Measurements from ENCODE around the gene COL18A1.
"Not testable (repeated sequence)": the region's sequence is repeated elsewhere in the genome, so short reads cannot be mapped to it uniquely, and the experiment has no call there.

Gene COL18A1

DNA sequence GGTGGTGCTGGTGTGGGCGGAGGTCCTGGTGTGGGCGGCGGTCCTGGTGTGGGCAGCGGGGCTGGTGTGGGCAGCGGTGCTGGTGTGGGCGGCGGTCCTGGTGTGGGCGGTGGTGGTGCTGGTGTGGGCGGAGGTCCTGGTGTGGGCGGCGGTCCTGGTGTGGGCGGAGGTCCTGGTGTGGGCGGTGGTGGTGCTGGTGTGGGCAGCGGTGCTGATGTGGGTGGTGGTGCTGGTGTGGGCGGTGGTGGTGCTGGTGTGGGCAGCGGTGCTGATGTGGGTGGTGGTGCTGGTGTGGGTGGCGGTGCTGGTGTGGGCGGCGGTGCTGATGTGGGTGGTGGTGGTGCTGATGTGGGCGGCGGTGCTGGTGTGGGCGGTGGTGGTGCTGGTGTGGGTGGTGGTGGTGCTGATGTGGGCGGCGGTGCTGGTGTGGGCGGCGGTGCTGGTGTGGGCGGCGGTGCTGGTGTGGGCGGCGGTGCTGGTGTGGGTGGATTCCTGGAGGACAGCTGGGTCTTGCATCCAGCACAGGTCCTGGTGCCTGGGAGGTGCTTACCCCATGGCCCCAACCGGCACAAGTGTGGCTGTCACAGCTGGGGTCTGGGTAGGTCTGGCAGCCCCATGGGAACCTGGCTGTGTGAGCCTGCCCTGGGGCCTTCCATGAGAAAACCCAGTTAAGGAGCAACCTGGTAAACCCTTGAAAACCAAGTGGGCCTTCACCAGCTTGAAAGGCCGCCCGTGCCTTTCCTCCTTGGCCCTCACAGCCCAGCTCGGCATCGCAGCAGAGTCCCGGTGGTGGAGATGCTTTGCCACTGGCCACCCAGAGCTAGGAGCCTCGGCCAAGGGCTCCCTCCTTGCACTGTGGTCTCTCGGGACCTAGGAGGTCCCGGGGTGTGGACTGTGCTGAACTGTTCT lies 38.0 kb downstream of the COL18A1 start:
- DNase-seq = not testable (repeated sequence)

DNA sequence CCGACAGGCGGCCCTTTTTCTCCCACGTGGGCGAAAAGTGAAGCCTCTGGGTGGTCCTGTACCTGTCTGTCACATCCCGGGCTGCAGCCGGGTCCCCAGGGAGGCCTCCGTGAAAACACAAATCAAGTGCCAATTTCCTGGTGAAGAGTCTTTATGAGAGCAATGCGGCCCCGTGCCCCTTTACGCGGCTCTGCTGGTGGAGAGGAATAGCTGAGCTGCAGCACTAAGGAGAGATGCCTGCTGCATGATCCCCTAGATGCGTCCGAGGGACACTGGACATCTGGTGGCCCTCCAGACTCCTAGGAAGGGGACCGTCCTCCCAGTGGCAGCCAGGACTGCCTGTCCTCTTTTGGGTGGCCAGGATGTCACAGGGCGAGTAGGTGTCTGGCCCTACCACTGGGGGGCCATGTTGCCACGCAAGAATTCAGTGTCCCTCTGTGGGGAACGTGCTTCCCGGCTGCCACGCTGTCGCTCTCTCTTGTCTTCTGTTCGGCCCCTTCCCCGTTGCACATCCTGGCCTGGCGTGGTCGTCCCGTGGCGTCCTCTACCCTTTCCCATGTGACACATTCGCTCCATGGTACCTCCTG lies 38.7 kb downstream of the COL18A1 start:
- DNase-seq = no peak

DNA sequence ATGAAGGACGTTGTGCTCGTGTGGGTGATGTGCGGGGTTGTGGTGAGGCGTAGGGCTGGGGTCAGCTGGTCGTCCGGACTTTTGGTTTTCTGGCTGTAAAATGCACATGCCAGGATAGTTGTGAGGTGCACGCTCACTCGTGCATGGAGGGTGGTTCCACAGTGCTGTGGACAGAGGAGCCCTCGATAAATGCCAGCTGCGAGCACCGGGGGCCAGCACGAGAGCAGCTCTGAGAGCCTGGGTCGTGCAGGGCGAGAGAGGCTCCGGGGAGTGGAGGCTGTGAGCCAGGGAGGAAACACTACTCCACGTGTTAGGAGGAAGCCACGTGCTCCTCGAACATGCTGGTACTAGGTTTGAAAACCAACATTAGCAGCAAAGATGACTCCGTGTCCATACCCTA lies 39.4 kb downstream of the COL18A1 start:
- DNase-seq = no peak

DNA sequence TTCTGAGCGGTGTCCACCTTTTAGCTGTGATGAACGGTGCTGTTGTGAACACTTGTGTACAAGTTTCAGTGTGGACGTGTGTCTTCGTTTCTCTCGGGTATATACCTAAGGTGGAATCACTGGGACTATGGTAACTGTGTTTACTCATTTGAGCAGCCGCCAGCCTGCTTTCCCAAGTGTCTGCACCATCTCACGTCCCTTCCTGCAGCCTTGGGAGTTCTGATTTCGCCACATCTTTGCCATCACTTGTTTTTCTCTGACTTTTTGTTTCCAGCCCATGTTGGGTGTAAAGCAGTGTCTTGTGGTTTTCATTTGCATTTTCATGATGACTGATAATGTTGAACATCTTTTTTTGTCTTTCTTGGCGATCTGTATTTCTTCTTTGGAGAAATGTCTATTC lies 40.4 kb downstream of the COL18A1 start:
- no peak for DNase-seq

DNA sequence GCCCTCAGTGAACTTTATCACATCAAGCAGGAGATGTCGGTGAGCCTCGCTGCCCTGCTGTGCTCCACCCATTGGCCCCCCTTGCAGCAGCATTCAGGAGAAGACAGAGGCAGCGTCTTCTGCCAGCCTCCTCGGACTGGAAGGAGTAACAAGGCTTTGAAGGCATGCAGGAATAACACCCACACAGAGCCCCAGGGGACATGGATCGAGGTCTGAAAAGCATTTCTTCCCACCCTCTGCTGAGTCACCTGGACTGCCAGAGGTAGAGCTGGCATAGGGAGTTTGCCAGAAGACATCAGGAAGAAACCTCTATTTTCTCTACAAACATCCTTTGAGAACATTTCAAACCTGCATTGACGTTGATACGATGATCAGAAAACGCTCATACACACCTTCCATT lies 42.9 kb downstream of the COL18A1 start:
- DNase-seq = no peak

DNA sequence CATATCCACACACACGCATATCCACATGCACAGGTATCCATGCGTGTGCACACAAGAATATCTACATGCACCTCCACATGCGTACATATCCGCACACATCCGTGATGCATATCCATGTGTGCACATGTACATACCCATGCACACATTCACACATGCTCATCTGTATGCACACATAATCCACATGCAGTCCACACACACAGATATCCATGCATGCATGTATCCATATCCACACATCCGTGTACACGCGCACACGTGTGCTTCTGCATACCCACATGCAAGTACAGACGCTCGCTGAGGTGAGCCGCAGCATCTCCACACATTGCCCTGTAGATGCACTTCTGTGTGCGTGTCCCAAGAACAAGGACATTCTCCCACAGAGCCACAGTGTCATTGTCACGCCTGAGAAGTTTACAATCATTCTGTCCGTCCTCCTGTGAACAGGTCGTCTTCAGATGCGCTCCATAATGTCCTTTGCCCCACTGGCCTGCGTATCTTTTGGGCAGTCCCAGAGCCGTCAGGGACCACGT lies 43.4 kb downstream of the COL18A1 start:
- no peak for DNase-seq

DNA sequence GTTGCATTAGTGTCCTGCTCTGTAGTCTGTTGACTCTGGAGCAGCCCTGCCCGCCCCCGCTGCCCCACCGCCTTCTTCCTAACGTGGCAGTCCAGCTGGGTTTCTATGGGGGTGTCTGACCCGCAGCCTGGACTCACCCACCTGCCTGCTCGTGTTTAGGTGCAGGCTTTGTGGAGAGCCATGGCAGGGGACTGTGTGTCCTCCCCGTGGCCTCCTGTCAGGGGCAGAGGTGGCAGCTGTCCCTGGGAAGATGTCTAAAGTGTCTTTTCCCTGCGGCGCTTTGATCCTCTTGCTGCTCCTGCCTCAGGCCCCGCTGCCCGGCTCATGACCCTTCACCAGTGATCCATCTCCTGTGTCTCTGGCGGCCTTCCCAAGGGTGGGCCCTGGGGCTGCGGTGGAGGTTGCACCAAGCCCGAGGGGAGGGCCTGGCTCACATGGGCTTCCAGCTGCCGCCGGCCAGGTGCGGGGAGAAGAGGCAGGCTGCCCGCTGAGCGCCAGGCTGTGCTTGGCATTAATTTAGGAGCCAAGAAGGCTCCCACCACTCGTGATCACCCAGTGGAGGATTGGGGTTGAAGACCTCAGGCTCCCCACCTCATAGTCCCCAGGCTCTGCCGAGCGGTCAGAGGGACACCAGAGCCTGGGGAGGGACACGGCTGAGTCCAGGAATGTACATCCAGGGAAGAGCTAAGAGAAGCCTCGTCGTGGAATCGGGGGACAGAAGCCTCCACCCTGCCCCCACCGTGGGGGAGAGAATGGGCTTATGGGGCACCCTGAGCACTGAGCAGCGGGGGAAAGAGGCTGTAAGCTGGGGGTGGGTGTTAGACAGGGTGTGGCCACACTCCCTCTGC lies 44.1 kb downstream of the COL18A1 start:
- no peak for DNase-seq

DNA sequence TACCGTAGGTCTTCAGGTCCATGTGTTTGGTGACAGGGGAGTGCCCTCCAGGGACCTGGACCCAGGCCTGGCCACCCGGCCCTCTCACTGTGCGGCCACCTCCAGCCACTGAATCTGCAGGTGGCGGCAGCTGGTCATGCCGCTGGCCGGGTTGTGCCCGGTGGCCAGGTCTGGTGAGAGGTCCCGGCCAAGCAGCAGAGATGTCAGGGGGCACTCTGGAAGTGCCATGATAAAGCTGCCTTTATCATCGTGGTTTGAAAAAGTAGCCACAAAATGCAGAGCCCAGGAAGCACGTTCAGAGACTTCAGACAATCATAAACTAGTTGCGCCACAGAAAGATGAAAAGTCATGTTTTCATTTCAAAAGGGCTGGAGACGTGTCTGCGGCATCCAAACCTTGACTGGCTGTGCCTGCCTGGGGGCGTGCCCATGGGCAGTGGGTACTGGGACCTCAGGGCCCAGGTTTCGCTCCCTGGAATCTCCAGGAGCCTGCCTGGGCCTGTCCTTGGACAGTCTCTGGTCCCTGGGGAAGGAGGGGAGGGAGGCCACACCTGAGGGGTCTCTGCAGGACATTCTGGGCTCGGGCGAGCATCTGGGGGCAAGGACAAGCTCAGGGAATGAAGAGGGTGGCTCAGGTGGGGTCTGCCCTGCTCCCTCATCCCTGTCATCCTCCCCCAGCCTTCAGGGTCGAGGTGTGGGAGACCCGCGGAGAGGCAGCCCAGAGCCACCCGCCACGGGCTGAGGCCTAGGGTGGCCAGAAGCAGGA lies 44.9 kb downstream of the COL18A1 start:
- DNase-seq = no peak

DNA sequence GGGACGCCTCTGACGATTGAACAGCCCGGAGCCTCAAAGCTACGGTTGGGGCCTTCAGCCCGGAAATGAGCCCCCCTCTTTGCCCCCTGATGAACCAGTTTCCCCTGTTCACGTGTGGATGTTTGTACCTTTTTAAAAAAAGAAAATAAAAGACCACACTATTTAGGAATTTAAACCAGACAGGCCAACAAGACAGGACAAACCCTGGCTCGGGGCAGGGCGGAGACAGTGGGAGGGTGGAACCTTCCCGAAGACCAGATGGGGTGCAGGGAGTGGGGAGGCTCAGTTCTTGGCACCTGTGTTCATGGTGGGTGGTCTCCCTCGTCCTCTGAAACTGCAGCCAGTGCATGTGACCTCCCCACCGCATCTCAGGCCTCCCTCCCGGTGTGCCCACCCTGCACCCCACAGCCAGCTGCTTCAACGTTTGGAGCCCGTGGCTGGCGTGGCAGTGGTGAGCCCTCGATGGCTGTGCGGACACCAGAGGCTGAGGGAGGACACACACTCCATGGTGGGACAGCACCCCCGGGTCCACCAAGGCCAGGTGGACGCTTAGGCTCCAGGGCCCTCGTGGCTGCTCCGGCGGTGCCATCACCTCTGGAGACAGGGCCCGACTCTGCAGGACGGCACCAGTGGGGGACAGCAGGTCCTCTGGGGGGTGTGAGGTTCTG lies 45.6 kb downstream of the COL18A1 start:
- DNase-seq = no peak

DNA sequence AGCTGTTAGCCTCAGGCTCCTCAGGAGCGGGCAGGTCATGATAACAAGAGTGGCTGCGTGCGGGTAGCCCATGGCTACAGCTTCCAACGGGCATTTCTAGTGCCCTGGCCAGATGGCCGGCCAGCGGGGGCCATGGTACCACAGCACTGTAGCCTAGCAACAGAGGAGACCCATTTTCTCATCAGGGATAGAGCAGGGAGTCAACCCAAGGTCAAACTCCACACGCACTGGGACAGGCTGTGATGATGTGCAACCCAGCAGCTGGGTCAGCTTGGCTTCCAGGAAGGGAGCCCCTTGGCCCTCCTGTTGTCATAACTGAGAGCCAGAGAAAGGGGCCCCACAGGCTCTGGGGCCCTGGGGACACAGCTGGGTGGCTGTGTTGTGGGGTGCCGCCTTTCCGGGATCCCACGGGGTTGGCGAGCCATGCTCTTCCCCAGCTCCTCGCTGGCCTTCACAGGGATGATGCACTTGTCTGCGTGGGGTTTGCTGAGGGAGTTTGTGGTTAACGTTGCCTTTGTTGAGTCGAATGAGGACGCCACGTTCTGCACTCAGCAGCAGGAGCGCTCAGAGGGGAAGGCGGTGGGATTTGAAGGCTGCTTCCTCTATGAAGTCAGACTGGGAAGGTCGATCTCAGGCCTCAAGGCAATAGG lies 46.3 kb downstream of the COL18A1 start:
- no peak for DNase-seq

DNA sequence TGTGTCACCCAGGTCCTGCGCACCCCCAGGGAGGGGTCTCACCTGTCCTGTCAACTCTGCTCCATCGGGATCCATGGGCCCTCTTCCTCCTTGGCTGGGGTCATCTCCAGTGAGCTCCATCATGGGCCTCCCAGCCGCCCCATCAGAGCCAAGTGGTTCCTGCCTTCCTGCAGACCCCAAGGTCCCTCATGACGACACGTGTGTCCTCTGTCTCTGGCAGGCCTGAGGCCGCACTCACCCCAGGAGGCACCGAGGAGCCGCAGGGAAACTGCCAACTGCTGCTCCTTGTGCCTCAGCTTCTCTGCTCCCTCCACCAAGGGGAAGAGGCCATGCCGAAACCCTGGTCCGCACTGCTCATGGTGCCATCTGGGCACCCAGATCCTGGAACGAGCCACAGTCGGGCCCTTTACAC lies 46.8 kb downstream of the COL18A1 start:
- DNase-seq = no peak

DNA sequence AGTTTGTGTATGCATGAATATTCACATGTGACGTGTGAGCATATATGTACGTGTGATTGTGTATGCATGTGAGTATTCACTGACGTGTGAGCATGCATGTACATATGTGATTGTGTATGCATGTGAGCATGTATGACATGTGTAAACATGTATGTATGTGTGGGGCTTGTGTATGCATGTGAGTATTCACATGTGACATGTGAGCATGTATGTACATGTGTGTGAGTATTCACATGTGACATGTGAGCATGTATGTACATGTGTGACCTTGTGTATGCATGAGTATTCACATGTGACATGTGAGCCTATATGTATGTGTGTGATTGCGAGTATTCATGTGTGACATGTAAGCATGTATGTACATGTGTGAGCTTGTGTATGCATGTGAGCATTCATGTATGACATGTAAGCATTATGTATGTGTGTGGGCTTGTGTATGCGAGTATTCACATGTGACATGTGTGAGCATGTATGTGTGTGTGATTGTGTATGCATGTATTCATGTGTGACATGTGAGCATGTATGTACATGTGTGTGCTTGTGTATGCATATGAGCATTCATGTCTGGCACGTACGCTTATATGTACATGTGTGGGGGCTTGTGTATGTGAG lies 47.8 kb downstream of the COL18A1 start:
- DNase-seq = no peak

DNA sequence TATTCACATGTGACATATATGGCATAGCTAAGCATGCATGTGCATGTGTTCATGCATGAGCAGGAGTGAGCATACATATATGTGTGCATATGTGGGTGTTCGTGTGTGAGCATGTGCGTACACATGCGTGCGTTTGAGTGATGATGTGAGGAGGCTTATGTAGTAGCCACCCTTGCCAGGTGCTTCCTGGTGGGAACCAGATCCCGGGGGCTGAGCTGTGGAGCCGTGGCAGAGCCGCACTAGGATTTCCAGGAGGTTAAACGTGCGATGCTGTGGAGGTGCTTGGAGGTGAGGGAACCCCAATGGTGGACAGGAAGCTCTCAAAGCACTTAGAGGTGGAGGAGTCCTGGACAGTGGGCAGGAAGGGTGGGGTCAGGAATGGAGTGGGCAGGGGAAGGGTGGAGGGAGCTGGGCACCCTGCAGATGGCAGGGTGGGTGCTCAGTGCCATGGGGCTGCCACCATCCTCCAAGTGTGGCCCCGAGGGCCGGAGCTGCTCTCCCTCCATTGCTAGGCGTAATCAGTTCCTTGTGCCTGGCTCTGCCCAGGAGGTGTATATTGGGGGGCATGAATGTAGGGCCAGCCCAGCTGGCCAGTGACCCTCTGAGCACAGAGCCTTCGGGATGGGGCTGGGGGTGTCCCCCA lies 48.5 kb downstream of the COL18A1 start:
- no peak for DNase-seq

DNA sequence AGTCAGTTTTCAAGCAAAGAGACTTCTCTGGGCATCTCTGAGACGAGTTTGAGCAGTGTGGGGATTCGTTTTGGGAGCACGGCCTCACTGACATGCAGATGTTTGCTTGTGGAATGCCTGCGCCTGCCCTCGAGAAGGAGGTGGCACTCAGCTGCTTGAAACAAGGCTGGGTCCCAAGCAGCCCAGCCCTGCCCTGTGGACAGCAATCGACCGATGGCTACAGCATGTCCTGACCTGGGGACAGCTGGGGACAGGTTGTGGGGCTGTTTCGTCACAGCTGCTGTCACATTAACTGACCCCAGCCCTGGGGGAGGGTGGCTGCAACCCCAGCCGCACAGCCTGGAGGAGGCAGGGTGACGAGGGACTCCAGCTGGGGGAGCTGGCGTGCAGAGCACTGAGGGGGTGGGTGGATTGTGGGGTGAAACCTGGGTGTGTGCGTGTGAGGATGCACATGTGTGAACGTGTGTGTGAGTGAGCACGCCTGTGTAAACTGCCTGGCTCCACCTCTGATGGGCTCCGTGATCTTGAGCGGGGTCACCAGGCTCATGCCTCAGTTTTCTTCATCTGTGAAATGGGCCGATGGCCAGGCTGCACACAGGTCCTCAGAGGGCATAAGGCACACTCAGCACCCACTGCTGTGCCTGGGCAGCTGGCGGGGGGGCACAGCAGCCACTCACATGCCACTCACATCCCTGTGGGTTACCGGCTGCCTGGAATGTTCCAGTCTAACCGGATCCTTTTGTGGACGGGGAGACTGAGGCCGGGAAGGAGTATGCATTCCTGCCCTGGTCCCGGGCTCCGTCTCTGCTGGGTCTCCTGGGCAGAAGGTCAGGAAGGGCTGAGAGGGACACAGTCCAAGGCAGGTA lies 49.3 kb downstream of the COL18A1 start:
- DNase-seq = no peak

DNA sequence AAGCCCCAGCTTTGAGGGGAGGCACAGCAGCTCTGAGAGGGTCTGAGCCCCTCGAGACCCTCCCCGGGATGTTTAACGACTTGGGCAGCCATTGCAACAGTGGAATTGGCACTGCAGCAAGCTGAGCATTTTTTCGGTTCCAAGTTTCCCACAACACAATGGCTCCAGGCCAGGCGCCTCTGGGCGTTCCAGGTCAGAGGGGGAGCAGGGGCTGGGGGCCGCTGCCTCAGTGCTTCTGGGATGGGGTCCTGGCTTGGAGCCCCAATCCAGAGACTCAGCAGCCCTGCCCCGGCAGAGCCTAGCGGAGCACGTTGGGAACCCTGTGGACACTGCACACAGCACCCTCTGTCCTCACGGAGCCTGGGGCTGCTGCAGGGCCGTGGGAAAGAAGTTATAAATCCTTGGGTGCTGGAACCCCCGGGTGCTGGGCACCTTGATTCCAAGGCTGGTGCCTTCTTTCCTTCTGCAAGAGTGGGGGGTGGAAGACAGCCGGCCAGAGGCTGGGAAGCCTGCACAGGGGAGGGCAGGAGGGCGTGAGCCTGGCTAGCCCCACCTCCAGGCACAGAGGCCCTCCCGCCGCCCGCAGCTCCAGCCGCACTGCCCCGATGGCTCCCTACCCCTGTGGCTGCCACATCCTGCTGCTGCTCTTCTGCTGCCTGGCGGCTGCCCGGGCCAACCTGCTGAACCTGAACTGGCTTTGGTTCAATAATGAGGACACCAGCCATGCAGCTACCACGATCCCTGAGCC lies 50.1 kb downstream of the COL18A1 start:
- no peak for DNase-seq

DNA sequence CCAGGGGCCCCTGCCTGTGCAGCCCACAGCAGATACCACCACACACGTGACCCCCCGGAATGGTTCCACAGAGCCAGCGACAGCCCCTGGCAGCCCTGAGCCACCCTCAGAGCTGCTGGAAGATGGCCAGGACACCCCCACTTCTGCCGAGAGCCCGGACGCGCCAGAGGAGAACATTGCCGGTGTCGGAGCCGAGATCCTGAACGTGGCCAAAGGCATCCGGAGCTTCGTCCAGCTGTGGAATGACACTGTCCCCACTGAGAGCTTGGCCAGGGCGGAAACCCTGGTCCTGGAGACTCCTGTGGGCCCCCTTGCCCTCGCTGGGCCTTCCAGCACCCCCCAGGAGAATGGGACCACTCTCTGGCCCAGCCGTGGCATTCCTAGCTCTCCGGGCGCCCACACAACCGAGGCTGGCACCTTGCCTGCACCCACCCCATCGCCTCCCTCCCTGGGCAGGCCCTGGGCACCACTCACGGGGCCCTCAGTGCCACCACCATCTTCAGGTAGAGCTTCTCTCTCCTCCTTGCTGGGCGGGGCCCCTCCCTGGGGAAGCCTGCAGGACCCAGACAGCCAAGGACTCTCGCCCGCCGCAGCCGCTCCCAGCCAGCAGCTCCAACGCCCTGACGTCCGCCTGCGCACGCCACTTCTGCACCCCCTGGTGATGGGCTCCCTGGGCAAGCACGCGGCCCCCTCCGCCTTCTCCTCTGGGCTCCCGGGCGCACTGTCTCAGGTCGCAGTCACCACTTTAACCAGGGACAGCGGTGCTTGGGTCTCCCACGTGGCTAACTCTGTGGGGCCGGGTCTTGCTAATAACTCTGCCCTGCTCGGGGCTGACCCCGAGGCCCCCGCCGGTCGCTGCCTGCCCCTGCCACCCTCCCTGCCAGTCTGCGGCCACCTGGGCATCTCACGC lies 51.0 kb downstream of the COL18A1 start:
- DNase-seq = no peak

DNA sequence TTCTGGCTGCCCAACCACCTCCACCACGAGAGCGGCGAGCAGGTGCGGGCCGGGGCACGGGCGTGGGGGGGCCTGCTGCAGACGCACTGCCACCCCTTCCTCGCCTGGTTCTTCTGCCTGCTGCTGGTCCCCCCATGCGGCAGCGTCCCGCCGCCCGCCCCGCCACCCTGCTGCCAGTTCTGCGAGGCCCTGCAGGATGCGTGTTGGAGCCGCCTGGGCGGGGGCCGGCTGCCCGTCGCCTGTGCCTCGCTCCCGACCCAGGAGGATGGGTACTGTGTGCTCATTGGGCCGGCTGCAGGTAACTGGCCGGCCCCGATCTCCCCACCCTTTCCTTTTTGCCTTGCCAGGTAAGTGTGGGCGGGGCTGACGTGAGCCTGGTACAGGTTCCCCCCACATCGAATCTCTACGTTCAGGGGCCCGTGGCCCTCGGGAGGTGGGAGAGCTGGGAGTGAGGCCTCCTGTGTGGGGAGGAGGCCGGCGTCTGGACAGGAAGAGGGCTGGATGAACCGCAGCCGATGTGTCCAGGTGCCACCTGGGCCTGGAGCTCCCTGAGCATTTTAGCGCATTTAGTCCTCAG lies 51.7 kb downstream of the COL18A1 start:
- DNase-seq = no peak
